Right lobe of liver (tissue), 6 donors: ENCODE measurements around the gene TMBIM6. TPM values are rescaled to one million over a fixed set of nuclear protein-coding genes. Genes with fewer than 3 reads are reported as not detected.

Source experiments
- ATAC-seq, 4 donors: fragments of 200-7000 bp; cut with Tn5 transposase; one replicate each; pipeline ENCODE4 v1.9.1; 2020; ENCODE audit warnings: mild to moderate bottlenecking in 4 of 4, moderate library complexity in 4 of 4
- DNase-seq, 3 donors: peaks; one replicate each; pipeline ENCODE4 v3.0.0-alpha.2; 2020
- H3K27ac ChIP-seq, 3 donors: fragments of 200-600 bp; one replicate each; pipeline ENCODE4 v1.8.0; 2022
- H3K27me3 ChIP-seq, 2 donors: fragments of 200-600 bp; one replicate each; pipeline ENCODE4 v1.8.0; 2022
- H3K36me3 ChIP-seq, 4 donors: fragments of 200-600 bp; sonication (generic) in 1 of 4; one replicate each; pipeline versions ENCODE4 v1.5.1 to v1.8.0; 2017 to 2022; ENCODE audit warnings: control low read depth in 1 of 4
- H3K4me1 ChIP-seq, 4 donors: fragments of 200-600 bp; sonication (generic) in 1 of 4; one replicate each; pipeline versions ENCODE4 v1.5.1 to v1.8.0; 2017 to 2022; ENCODE audit warnings: control low read depth in 1 of 4
- H3K4me3 ChIP-seq, 3 donors: fragments of 200-600 bp; one replicate each; pipeline ENCODE4 v1.8.0; 2022
- H3K9me3 ChIP-seq, 4 donors: fragments of 200-600 bp; sonication (generic) in 1 of 4; one replicate each; pipeline versions ENCODE4 v1.5.1 to v1.8.0; 2017 to 2022; ENCODE audit warnings: control low read depth in 1 of 4
- CTCF ChIP-seq, 4 donors: fragments of 200-600 bp in 3 of 4; fragments of 450-650 bp in 1 of 4; IDR thresholded peaks; one replicate each; pipeline versions ENCODE4 v1.5.1 to v1.8.0; 2016 to 2022; ENCODE audit warnings: antibody characterized with exemption in 4 of 4, mild to moderate bottlenecking in 2 of 4
- POLR2A ChIP-seq: fragments of 450-650 bp; IDR thresholded peaks from one replicate; pipeline ENCODE4 v1.6.1; 2017; ENCODE audit warnings: antibody characterized with exemption, mild to moderate bottlenecking
- WGBS: methylation state at CpG from one replicate; pipeline ENCODE4 v1.1.6; 2018; ENCODE audit warnings: low coverage, low lambda C conversion rate; ENCODE audit not compliant: insufficient coverage; ENCODE audit errors: missing lambda C conversion rate; 5-methylcytosine and 5-hydroxymethylcytosine counted together
- intact Hi-C, 2 donors: fragments of 100-400 bp; cut with DNase I; formaldehyde crosslinking; loops; one replicate each; pipeline versions ENCODE4 v1.11.2 to v1.14.1; 2022
- total RNA-seq, 6 experiments: library from RNA; depleted of rRNA in 2 of 6; stranded (reverse); fragments of >200 nt in 2 of 6; fragmentation: NEBNext Ultra II Directional in 3 of 6; extraction: Animal tissue kit (Norgen Biotek cat#: 25700) in 3 of 6; gene quantifications; one replicate each; pipeline versions ENCODE4 v1.1.0 to v1.2.4, GENCODE V29; 2016 to 2023
- donor health status: DM: no; HTN: yes; CAD: no.
- donor health status: DM: no; HTN: no; CAD: no.
- donor health status: DM: no; HTN: no; CAD: no.
- donor health status: DM: no; HTN: yes; CAD: no.
- donor health status: DM: no; HTN: yes; CAD: no.

The TMBIM6 gene
- total RNA-seq, 6 experiments from 2014 or later: 538 to 1,268 (median 937) TPM

GRCh38 chr12:49803693-49804450 lies 62.5 kb downstream of the TMBIM6 start:
- whole genome bisulfite sequencing: 80% methylated on average over 2 of the region's 12 CpGs
- H3K4me1 ChIP-seq: peaks cover 0 to 12% (median 2%) of the 10 kb centered on the region in 4 donors
- H3K27me3 ChIP-seq: no peaks in the 10 kb centered on the region
- no peak overlapping the region for H3K27ac ChIP-seq
- no peak for DNase-seq
- no peak overlapping the region for H3K4me3 ChIP-seq
- no peaks in the 10 kb centered on the region for H3K9me3 ChIP-seq
- ATAC-seq: no peak
- peaks cover 0 to 8% (median 0%) of the 10 kb centered on the region in 4 donors for H3K36me3 ChIP-seq
- TF ChIP-seq CTCF (IDR thresholded peaks at IDR 0.05) (no peak), POLR2A (no peak)
- intact Hi-C loops: no loop called here

- no peak overlapping the region for H3K27ac ChIP-seq
- TF ChIP-seq CTCF (IDR thresholded peaks at IDR 0.05) (no peak), POLR2A (no peak)
- no peak overlapping the region for H3K4me3 ChIP-seq
- intact Hi-C loops: no loop called here
- no CpG with 5 or more reads among the region's 10 CpGs for WGBS
- H3K9me3 ChIP-seq: no peaks in the 10 kb centered on the region
- no peaks in the 10 kb centered on the region for H3K27me3 ChIP-seq
- ATAC-seq: no peak
- H3K4me1 ChIP-seq: peaks cover 0 to 12% (median 2%) of the 10 kb centered on the region in 4 donors
- peaks cover 0 to 8% (median 0%) of the 10 kb centered on the region in 4 donors for H3K36me3 ChIP-seq
- no peak for DNase-seq
Measured at GRCh38 chr12:49804821-49805220, 63.5 kb downstream of the TMBIM6 start.

GRCh38 chr12:49805409-49805808 lies 64.1 kb downstream of the TMBIM6 start:
- intact Hi-C loops: no loop called here
- Histone ChIP-seq H3K4me3 (no peak overlapping the region), H3K36me3 (peaks cover 0 to 8% (median 0%) of the 10 kb centered on the region in 4 donors), H3K9me3 (no peaks in the 10 kb centered on the region), H3K27ac (no peak overlapping the region), H3K4me1 (peaks cover 0 to 9% (median 2%) of the 10 kb centered on the region in 4 donors), H3K27me3 (no peaks in the 10 kb centered on the region)
- TF ChIP-seq POLR2A (no peak), CTCF (IDR thresholded peaks at IDR 0.05) (no peak)
- 77% methylated on average over 3 of the region's 5 CpGs for WGBS
- ATAC-seq (no peak), DNase-seq (no peak)

GRCh38 chr12:49806321-49806813 lies 65.0 kb downstream of the TMBIM6 start:
- H3K4me1 ChIP-seq: no peaks in the 10 kb centered on the region
- TF ChIP-seq POLR2A (no peak), CTCF (IDR thresholded peaks at IDR 0.05) (no peak)
- WGBS: 78% methylated on average over 6 of the region's 7 CpGs

More at GRCh38 chr12:49806321-49806813, 65.0 kb downstream of the TMBIM6 start:
- no peak for ATAC-seq
- intact Hi-C loops: no loop called here
- H3K9me3 ChIP-seq: no peaks in the 10 kb centered on the region
- H3K27ac ChIP-seq: no peak overlapping the region
- H3K27me3 ChIP-seq: no peaks in the 10 kb centered on the region
- no peak overlapping the region for H3K4me3 ChIP-seq
- H3K36me3 ChIP-seq: peaks cover 0 to 8% (median 0%) of the 10 kb centered on the region in 4 donors
- no peak for DNase-seq
